Mammary epithelial cell (primary cell): ENCODE measurements around the gene SVEP1.

ENCODE experiments used
- CTCF ChIP-seq, 2 donors: IDR thresholded peaks in 1 of 2; conservative IDR thresholded peaks in 1 of 2; 2 replicates each; pipeline ENCODE4 v1.5.1; 2011 to 2012; ENCODE audit warnings: inconsistent platforms in 2 of 2, low read length in 2 of 2, mild to moderate bottlenecking in 2 of 2, control low read depth in 1 of 2, low read depth in 1 of 2; ENCODE audit not compliant: insufficient read depth in 1 of 2; ENCODE audit errors: extremely low read depth in 1 of 2
- EZH2 ChIP-seq: IDR thresholded peaks from 2 replicates; pipeline ENCODE4 v1.6.1; 2012; ENCODE audit warnings: low read length, inconsistent platforms, borderline replicate concordance

- TF ChIP-seq CTCF (conservative IDR thresholded peaks at IDR 0.05 in 1 of 2, IDR thresholded peaks at IDR 0.05 in 1 of 2; ENCODE audit: extremely low read depth in 1 of 2, insufficient read depth in 1 of 2, low read depth in 1 of 2, low read length in 2 of 2), result no peak
- TF ChIP-seq EZH2, result no peak
Observed at GRCh38 chr9:110414471-110414870, 165.1 kb downstream of the SVEP1 start.
